Lower leg skin (tissue), 3 donors: ENCODE measurements around the gene TPPP.
"Not testable (repeated sequence)": the region's sequence is repeated elsewhere in the genome, so short reads cannot be mapped to it uniquely, and the experiment has no call there.

Experiments used
- CTCF ChIP-seq, 3 donors: fragments of 450-650 bp; IDR thresholded peaks; one replicate each; pipeline ENCODE4 v1.5.1; 2016; ENCODE audit warnings: antibody characterized with exemption in 3 of 3, mild to moderate bottlenecking in 3 of 3, moderate library complexity in 2 of 3
- POLR2A ChIP-seq, 2 donors: fragments of 450-650 bp; IDR thresholded peaks; one replicate each; pipeline ENCODE4 v1.6.1; 2016 to 2017; ENCODE audit warnings: antibody characterized with exemption in 2 of 2, mild to moderate bottlenecking in 1 of 2, moderate library complexity in 1 of 2

GRCh38 chr5:691049-691448, 2.1 kb downstream of the TPPP start:
- TF ChIP-seq CTCF, POLR2A (IDR thresholded peaks at IDR 0.05): not testable (repeated sequence)
